DND-41 (cell line): ENCODE data around the gene MTRFR.

ENCODE experiments used
- CTCF ChIP-seq: IDR thresholded peaks from 2 replicates; pipeline ENCODE4 v1.5.1; 2012; ENCODE audit warnings: borderline replicate concordance, low read length, moderate library complexity, mild to moderate bottlenecking; ENCODE audit not compliant: poor library complexity, severe bottlenecking; ENCODE audit errors: extremely low read depth
- EZH2 ChIP-seq: IDR thresholded peaks from 3 replicates; pipeline ENCODE4 v1.6.1; 2012; ENCODE audit warnings: borderline replicate concordance, low read depth, mild to moderate bottlenecking, moderate library complexity, low read length, inconsistent platforms; ENCODE audit not compliant: severe bottlenecking

GRCh38 chr12:123199936-123200335 lies 33.3 kb upstream of the MTRFR start:
- TF ChIP-seq CTCF (no peak), EZH2 (no peak)
